Measurements from ENCODE around the gene ICAM1. TPM values are rescaled to one million over a fixed set of nuclear protein-coding genes. Genes with fewer than 3 reads are reported as not detected.

The ICAM1 gene
- total RNA-seq, 4 donors from 2014 or later: 8.8 to 33.0 (median 19.6) TPM

DNA sequence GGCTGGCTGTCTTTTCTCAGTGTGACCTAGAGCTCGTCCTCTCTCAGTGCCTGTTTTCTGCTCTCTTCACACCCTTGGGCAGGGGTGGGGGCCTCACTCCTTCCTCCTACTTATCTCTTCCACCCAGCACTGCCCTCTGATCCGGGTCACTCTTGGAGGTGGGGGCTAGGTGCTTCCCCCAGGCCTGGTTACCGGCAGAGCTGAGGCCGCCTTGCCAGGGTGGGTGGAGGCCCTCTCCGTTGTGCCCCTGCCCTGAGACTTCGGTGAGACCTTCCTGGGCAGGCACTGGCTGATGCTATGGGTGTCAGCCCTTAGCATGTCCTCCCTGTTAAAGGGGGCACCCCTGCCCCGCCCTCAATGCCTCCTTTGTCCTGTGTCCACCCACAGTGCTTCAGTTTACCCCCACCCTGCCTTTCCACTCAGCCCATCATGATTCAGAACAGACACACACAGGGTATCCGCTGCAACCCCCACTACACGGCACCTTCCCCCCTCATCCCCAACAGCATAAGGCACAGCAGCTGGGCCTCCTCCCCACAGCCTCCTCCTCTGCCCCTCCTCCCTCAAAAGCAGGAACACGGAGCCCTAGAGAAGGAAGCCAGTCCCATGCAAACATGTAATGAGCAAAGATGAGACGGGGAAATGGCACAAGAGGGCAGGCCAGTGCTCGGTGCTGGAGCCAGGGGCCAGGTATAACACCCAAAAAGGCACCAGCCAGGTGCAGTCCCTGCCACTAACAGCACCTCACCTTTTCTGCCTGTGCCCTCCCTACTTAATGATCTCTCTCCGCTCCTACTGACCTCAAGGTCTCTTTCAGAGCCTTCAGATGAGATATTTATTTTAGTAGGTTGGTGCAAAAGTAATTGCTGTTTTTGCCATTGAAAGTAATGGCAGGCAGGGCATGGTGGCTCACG, 28.9 kb downstream of the ICAM1 start:
- Histone ChIP-seq H3K27me3 (peaks cover 59% of the 10 kb centered on the region), H3K4me3 (no peak overlapping the region), H3K36me3 (no peaks in the 10 kb centered on the region), H3K4me1 (peaks cover 0 to 17% (median 13%) of the 10 kb centered on the region in 3 donors), H3K27ac (peak overlapping the region in 1 of 4 donors; percentile 9), H3K9me3 (no peaks in the 10 kb centered on the region)
- peak; percentile 46 for ATAC-seq
- TF ChIP-seq POLR2A (IDR thresholded peaks at IDR 0.05) (no peak), EP300 (IDR thresholded peaks at IDR 0.05) (no peak), POLR2AphosphoS5 (IDR thresholded peaks at IDR 0.05) (no peak)
- TF ChIP-seq, protein P1, sequence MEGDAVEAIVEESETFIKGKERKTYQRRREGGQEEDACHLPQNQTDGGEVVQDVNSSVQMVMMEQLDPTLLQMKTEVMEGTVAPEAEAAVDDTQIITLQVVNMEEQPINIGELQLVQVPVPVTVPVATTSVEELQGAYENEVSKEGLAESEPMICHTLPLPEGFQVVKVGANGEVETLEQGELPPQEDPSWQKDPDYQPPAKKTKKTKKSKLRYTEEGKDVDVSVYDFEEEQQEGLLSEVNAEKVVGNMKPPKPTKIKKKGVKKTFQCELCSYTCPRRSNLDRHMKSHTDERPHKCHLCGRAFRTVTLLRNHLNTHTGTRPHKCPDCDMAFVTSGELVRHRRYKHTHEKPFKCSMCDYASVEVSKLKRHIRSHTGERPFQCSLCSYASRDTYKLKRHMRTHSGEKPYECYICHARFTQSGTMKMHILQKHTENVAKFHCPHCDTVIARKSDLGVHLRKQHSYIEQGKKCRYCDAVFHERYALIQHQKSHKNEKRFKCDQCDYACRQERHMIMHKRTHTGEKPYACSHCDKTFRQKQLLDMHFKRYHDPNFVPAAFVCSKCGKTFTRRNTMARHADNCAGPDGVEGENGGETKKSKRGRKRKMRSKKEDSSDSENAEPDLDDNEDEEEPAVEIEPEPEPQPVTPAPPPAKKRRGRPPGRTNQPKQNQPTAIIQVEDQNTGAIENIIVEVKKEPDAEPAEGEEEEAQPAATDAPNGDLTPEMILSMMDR (IDR thresholded peaks at IDR 0.05): no peak
- 40 to 49% methylated on average over 2 to 8 of the region's 14 CpGs for WGBS, 2 donors (ENCODE audit: low coverage in 1 of 2)

DNA sequence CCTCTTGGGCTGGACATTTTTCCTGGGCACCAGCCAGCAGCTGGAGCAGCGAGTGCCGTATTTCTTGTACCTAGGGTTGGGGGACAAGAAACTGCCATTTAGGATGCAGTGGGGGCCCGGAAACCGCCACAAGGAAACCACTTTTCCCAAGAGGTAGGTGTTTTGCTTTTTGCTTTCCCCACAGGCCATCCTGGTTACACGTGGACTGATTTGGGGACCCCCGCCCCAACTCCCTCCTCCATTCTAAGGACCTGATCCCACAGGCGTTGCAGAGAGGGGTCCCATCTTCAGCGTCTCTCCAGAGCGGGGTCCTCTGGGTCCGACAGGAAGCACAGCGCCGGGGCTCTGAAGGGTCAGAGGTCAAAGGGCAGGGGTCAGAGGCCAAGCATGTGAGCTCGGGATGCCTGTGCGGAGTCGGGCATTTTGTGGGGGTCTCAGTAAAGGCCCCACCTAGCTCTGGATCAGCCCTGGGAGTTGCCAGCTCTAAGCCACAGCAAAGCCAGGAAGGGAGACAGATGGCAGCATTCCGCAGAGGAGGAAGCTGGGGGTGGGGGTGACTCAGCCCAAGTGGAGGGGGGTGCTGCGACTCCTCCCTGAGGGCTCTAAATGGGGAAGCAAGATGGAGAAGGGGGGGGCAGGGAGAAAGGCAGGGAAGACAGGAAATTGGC, 34.4 kb downstream of the ICAM1 start:
- Histone ChIP-seq H3K27me3 (peaks cover 6% of the 10 kb centered on the region), H3K27ac (no peak overlapping the region), H3K36me3 (peaks cover 0 to 12% of the 10 kb centered on the region in 2 donors), H3K4me1 (no peaks in the 10 kb centered on the region), H3K4me3 (no peak overlapping the region), H3K9me3 (no peaks in the 10 kb centered on the region)
- ATAC-seq: no peak
- TF ChIP-seq POLR2A (IDR thresholded peaks at IDR 0.05): no peak
- TF ChIP-seq, protein P1 (IDR thresholded peaks at IDR 0.05): no peak
- TF ChIP-seq EP300 (IDR thresholded peaks at IDR 0.05): no peak
- TF ChIP-seq POLR2AphosphoS5 (IDR thresholded peaks at IDR 0.05): no peak
- WGBS, 2 donors (ENCODE audit: low coverage in 1 of 2): 30% methylated on average over 3 of the region's 17 CpGs; no CpG with 5 or more reads in 1 of the 2 donors

DNA sequence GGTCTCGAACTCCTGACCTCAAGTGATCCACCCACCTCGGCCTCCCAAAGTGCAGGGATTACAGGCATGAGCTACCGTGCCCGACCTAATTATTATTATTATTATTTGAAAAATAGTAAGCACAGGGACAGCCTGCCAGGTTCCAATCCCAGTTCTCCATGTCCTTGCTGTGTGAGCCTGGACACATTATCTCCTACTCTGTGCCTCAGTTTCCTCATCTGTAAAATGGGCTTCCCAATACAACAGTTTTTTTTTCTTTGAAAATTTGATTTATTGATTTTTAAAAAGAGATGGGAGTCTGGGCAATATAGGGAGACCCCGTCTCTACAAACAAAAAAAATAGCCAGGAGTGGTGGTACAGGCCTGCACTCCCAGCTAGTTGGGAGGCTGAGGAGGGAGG, 35.4 kb downstream of the ICAM1 start:
- no peak overlapping the region for H3K4me3 ChIP-seq
- ATAC-seq: no peak

DNA sequence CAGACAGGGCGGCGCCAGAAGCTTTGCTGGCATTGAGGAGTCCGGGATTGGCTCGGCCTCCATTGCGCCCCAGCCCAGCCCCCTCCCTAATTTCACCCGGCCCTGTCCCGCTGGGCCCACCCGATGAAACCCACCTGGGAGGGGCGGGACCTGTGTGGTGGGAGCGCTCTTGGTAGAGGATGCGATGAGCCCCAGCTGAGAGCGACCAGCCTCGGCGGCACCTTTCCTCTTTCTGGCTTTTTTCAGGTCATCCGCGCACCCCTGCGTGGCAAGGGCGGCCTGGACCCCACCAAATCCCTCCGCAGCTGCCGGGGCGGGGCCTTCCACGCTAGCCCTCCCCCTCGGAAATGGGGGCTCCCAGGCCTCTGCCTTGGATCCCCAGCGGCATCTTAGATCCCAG, 38.5 kb downstream of the ICAM1 start, which contains the start of gene ZGLP1:
TSS of gene ZGLP1 (minus strand) at position 393 of the 400 bp plus-strand sequence.
- ATAC-seq: no peak
- no peaks in the 10 kb centered on the region for H3K27me3 ChIP-seq
- TF ChIP-seq EP300 (IDR thresholded peaks at IDR 0.05) (no peak), POLR2AphosphoS5 (IDR thresholded peaks at IDR 0.05) (no peak), POLR2A (IDR thresholded peaks at IDR 0.05) (no peak)
- TF ChIP-seq, protein P1 (IDR thresholded peaks at IDR 0.05): no peak

More for the DNA sequence above, 35.4 kb downstream of the ICAM1 start:
- Histone ChIP-seq H3K27ac (no peak overlapping the region), H3K27me3 (no peaks in the 10 kb centered on the region), H3K9me3 (no peaks in the 10 kb centered on the region), H3K4me1 (no peaks in the 10 kb centered on the region), H3K36me3 (peaks cover 0 to 21% of the 10 kb centered on the region in 2 donors)
- WGBS, 2 donors (ENCODE audit: low coverage in 1 of 2): 90 to 92% methylated on average over 2 to 5 of the region's 5 CpGs
- TF ChIP-seq EP300 (IDR thresholded peaks at IDR 0.05) (no peak), POLR2AphosphoS5 (IDR thresholded peaks at IDR 0.05) (no peak), POLR2A (IDR thresholded peaks at IDR 0.05) (no peak)
- TF ChIP-seq, protein P1 (IDR thresholded peaks at IDR 0.05): no peak

More for the DNA sequence above, 38.5 kb downstream of the ICAM1 start, which contains the start of gene ZGLP1:
- no peak within 1 kb of the TSS for H3K4me3 ChIP-seq
- peaks cover 0 to 21% of the 10 kb centered on the region in 2 donors for H3K36me3 ChIP-seq
- no peak within 1 kb of the TSS for H3K27ac ChIP-seq
- WGBS, 2 donors (ENCODE audit: low coverage in 1 of 2): 90 to 95% methylated on average over 7 to 10 of the region's 24 CpGs
- peaks cover 0 to 4% (median 0%) of the 10 kb centered on the region in 3 donors for H3K4me1 ChIP-seq
- no peaks in the 10 kb centered on the region for H3K9me3 ChIP-seq
